Epithelial cell of alveolus of lung (primary cell): Measurements from ENCODE around the gene NFIX. TPM values are rescaled to one million over a fixed set of nuclear protein-coding genes. Genes with fewer than 3 reads are reported as not detected.

Experiments
- total RNA-seq: library from RNA; depleted of rRNA; stranded (reverse); fragments of >200 nt; gene quantifications from 2 replicates; pipeline ENCODE4 v1.2.1, GENCODE V29; 2015

Gene NFIX
- 33.9 and 97.1 TPM in 2 replicates for total RNA-seq

GRCh38 chr19:12994701-12995595 lies at the start of gene NFIX:
NFIX (plus strand) TSS chr19:12995475; CDS start chr19:12995838, 363 bp downstream.

GRCh38 chr19:12945479-12946091 lies 49.7 kb upstream of the NFIX start, which contains the start of gene RAD23A:
RAD23A (plus strand) TSS chr19:12945862; CDS start chr19:12945949, 87 bp downstream.

GRCh38 chr19:12956446-12957388 lies 38.6 kb upstream of the NFIX start, which contains the start of gene GADD45GIP1:
GADD45GIP1 (minus strand) TSS chr19:12957223; CDS start chr19:12957212, 11 bp downstream.

GRCh38 chr19:12969292-12969988 lies 25.8 kb upstream of the NFIX start, which contains the start of gene DAND5:
DAND5 (plus strand) TSS chr19:12969576; CDS start chr19:12969661, 85 bp downstream.

GRCh38 chr19:13102666-13103580 lies 107.6 kb downstream of the NFIX start, which contains the start of gene LYL1:
LYL1 (minus strand) TSS chr19:13102858; CDS start chr19:13101171, 1,687 bp downstream.

GRCh38 chr19:13116282-13117175 lies 121.3 kb downstream of the NFIX start, which contains the start of gene TRMT1:
TRMT1 (minus strand) TSS chr19:13116740; CDS start chr19:13116399, 341 bp downstream.

GRCh38 chr19:13117772-13118423 lies 122.6 kb downstream of the NFIX start, which contains the start of gene NACC1:
NACC1 (plus strand) TSS chr19:13118264; CDS start chr19:13135208, 16,944 bp downstream.

Other genes starting within 250 kb of the NFIX start
- 1.8 TPM in 1 of 2 replicates, not detected in the other for gene BEST2, start 243.7 kb upstream of the NFIX start, total RNA-seq
- 8.8 and 19.0 TPM in 2 replicates for gene HOOK2, start 219.9 kb upstream of the NFIX start, total RNA-seq
- 398 and 481 TPM in 2 replicates for gene JUNB, start 204.0 kb upstream of the NFIX start, total RNA-seq
- gene PRDX2, start 193.7 kb upstream of the NFIX start, total RNA-seq: 454 and 460 TPM in 2 replicates
- not detected in 2 replicates for gene THSD8, start 193.4 kb upstream of the NFIX start, total RNA-seq
- gene RNASEH2A, start 188.9 kb upstream of the NFIX start, total RNA-seq: 13.5 and 45.0 TPM in 2 replicates
- gene RTBDN, start 160.9 kb upstream of the NFIX start, total RNA-seq: not detected in 2 replicates
- under 0.01 and 0.88 TPM in 2 replicates for gene MAST1, start 157.0 kb upstream of the NFIX start, total RNA-seq
- 26.4 and 55.3 TPM in 2 replicates for gene DNASE2, start 114.0 kb upstream of the NFIX start, total RNA-seq
- not detected in 2 replicates for gene KLF1, start 108.3 kb upstream of the NFIX start, total RNA-seq
- 22.6 and 40.1 TPM in 2 replicates for gene GCDH, start 104.3 kb upstream of the NFIX start, total RNA-seq
- 0.56 TPM in 1 of 2 replicates, not detected in the other for gene SYCE2, start 76.2 kb upstream of the NFIX start, total RNA-seq
- gene FARSA, start 61.8 kb upstream of the NFIX start, total RNA-seq: 60.8 and 78.4 TPM in 2 replicates
- 932 and 1,873 TPM in 2 replicates for gene CALR, start 56.9 kb upstream of the NFIX start, total RNA-seq
- gene RAD23A, start 49.6 kb upstream of the NFIX start, total RNA-seq: 107 and 111 TPM in 2 replicates
- 54.9 and 63.6 TPM in 2 replicates for gene GADD45GIP1, start 38.3 kb upstream of the NFIX start, total RNA-seq
- not detected in 2 replicates for gene DAND5, start 25.9 kb upstream of the NFIX start, total RNA-seq
- 0.48 and 6.5 TPM in 2 replicates for gene LYL1, start 107.4 kb downstream of the NFIX start, total RNA-seq
- gene TRMT1, start 121.3 kb downstream of the NFIX start, total RNA-seq: 25.9 and 35.6 TPM in 2 replicates
- gene NACC1, start 122.8 kb downstream of the NFIX start, total RNA-seq: 49.1 and 79.9 TPM in 2 replicates
- gene STX10, start 154.9 kb downstream of the NFIX start, total RNA-seq: 73.0 and 74.2 TPM in 2 replicates
- gene IER2, start 154.9 kb downstream of the NFIX start, total RNA-seq: 119 and 139 TPM in 2 replicates